Fibroblast of upper back skin (primary cell): ENCODE results near the gene CPEB3.

Source experiments
- DNase-seq: peaks from one replicate; pipeline ENCODE4 v3.0.0-alpha.2; 2013

CPEB3 gene

DNA sequence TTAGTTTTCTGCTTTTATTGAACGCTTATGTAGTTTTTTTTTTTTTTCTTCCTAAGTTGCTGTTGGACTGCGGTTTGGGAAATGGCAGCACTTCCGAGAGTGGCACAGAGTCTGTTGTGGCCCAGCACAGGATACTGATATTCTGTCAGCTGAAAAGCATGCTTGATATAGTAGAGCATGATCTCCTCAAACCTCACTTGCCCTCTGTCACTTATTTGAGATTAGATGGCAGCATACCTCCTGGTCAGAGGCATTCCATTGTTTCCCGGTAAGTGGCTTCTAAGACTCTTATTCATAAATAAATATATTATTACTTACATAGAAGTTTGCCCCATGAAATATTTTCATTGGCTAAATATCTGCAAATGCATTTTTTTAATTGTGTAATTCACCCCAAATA lies 266.2 kb downstream of the CPEB3 start:
- peak; percentile 17 for DNase-seq

DNA sequence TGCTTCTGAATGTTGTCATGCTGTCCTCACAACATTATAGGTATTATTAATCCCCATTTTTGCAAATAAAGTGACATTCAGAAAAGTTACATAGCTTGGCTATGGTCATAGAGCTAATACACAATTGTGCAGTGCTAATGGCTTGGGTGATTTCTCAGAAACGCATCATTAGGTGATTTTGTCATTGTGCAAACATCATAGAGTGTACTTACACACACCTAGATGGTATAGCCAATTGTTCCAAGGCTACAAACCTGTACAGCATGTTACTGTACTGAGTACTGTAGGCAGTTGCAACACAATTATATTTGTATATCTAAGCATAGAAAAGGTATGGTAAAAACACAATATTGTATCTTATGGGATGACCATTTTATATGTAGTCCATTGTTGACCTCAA lies 276.3 kb downstream of the CPEB3 start:
- no peak for DNase-seq

DNA sequence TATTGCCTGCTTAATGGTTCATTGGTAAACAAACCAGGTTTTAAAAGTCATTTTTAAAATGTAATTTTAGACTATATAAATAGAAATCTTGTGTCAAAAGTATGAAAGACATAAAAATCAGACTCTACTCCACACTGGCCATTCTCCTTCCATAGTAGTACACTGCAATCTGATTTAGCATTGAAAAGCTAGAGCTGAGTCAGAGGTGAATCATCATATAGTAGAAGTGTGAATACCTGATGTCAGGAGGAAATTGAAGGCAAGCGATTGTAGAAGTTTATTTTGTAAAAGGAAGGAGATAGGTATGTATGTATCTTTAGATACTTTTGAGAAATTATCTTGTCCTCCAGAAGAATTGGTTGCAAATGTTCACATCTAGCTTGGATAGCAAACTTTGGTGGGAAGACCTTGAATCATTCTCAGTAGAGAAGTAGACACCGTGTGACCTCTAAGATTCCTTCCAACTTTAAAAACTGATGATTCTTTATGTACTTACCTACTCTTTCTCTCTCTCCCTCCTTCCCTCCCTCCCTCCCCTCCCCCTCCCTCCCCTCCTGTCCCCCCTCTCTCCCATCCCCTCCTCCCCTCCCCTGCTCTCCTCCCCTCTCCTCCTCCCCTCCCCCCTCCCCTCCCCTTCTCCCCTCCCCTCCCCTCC lies 279.2 kb downstream of the CPEB3 start:
- DNase-seq = peak; percentile 55

DNA sequence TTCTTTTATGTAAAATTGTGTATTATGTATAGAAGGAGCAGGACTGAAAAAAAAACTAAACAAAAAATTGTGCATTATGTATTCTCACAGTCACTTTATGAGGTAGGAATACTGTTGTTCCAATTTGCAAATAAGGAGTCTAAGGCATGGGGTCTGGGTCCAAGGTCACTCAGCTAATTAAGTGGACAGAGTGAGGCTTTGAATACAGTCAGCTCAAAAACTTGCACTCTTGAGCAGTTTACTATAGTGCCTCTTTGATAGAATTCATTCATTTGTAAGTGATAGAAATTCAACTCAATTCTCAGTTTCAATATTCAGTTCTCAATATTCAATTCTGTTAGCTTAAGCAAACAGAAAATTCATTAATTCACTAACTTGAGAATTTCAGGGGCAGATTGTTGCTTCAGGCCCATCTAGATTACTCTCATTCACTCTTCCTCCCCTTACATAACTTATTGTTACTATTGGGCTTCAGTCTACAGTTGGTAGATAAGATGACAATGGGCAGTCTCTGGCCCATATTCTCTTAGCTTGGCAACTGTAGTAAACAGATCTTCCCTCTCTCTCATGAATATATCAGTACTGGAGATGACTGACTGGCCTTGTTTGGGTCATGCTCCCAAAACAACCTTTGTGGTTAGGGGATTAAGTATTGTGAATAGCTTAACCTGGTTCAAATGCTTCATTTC lies 280.7 kb downstream of the CPEB3 start:
- no peak for DNase-seq

DNA sequence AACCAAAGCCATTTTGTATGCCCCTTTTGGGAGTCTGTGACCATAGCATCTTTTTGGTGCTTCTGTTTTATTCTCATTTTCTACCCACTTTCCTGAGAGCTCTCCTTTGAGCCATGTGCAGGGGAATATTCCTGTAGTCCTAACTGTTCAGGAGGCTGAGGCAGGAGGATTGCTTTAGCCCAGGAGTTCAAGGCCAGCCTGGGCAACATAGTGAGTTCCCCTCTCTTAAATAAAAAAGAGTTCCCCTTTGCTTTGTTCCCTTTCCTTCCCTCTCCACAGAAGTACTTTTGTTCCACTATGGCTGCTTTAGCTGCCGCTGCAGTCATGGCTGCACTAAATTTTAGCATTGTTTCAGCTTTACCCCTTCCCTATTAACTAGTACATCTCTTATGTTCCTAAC lies 281.4 kb downstream of the CPEB3 start:
- no peak for DNase-seq

DNA sequence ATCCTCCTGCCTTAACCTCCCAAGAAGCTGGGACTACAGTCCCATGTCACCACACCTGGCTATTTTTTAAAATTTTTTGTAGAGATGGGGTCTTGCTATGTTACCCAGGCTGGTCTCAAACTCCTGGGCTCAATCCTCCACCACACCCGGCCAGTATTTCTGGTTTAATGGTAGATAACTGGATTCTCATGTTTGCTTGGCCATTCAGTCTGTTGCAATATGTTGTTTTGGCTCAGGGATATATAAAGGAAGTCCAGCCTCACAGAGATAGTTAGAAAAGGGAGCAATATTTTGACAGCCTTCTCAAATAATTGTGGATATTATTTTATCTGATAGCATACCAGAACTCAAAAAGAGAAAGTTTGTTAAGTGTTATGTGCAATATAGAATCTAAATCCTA lies 284.9 kb downstream of the CPEB3 start:
- DNase-seq = no peak

DNA sequence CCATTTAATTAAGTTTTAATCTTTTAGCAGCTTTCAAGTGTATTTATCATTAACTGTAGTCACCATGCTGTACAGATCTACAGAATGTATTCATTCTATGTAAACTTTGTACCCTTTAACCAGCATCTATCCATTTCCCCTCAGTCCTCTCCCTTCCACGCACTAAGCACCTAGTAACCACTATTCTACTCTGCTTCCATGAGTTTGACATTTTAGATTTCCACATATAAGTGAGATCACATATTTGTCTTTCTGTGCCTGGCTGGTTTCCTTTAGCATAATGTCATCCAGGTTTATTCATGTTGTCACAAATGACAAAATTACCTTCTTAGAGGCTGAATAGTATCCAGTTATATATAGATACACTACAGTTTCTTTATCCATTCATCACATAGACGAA lies 287.6 kb downstream of the CPEB3 start:
- no peak for DNase-seq

DNA sequence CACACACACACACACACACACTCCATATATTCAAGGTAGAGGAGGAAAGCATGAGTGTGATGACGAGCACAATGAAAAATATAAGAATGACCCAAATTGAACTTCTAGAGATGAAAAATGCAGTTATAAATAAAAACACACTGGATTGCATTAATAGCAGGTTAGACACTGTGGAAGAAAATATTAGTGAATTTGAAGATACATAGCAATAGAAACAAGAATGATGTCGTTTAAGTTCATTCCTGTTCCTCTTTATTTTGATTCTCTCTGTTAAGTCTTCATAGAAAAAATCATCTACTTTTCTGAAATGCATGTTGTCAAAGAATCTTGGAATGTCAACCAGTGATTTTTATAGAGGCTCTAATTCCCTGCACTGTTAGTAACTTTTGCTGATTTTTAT lies 288.9 kb downstream of the CPEB3 start:
- DNase-seq = no peak

DNA sequence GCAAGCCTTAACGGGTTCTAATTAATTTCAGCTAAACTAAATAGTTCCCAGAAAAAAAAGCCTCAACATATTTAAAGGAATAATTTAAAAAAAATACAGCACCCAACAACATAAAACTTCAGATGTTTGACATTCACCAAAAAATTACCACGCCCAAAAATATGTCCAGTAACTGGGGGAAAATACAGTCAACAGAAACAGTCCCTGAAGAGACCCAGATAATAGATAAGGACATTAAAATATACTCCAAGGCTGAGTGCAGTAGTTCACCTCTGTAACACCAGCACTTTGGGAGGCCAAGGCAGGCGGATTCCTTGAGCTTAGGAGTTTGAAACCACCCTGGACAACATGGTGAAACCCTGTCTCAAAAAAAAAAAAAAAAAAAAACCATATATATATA lies 289.3 kb downstream of the CPEB3 start:
- DNase-seq = no peak
